ENCODE measurements around the gene CKS1B. TPM values are rescaled to one million over a fixed set of nuclear protein-coding genes. Genes with fewer than 3 reads are reported as not detected.
A peak's percentile ranks its signal among the peaks of the same experiment; 100 is the strongest.

CKS1B gene
- total RNA-seq, 2 donors from 2014 or later: 9.3 to 9.4 TPM

DNA sequence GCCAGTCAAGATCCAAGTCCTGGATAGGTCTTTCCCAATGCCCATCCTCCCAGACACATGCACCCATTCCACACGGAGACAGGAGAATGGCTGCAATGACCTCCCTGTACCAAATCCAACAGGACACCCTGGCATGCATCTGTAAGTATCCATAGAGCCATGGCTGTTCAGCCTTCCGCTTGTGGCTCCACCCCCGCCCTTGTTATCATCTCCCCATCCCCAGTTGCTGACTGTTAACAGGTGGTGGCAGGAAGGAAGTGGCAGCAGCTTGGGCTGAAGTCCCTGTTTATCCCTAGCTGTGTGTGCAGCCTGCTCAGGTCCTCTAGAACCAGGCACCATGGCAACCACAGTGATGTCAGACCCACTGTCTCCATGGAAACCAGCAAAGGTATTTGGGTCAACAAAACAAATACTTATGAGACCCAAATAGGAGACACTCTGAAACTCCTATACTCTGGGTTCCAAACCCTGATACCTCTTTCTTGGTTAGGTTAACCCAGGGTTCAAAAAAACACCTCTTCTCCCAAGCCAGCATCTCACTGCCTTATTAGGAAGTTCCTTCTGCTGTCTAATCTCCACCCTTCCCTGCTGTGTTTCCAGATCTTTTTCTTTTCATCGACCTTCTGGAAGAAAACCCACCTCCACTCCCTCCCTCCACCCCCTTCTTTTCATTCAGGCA, 19.3 kb upstream of the CKS1B start:
- peaks cover 63% of the 10 kb centered on the region for H3K4me1 Mint-ChIP-seq
- DNase-seq (peak; percentile 79 to 92 (median 88)), ATAC-seq (peak; percentile 82)
- peak overlapping the region; percentile 99 for H3K4me3 Mint-ChIP-seq
- H3K36me3 Mint-ChIP-seq (ENCODE audit: low read depth): peaks cover 12% of the 10 kb centered on the region
- peak overlapping the region; percentile 100 for H3K27ac Mint-ChIP-seq
- H3K27me3 Mint-ChIP-seq: no peaks in the 10 kb centered on the region
- H3K9me3 ChIP-seq (ENCODE audit: control insufficient read depth, low read length, poor library complexity, severe bottlenecking): no peaks in the 10 kb centered on the region

DNA sequence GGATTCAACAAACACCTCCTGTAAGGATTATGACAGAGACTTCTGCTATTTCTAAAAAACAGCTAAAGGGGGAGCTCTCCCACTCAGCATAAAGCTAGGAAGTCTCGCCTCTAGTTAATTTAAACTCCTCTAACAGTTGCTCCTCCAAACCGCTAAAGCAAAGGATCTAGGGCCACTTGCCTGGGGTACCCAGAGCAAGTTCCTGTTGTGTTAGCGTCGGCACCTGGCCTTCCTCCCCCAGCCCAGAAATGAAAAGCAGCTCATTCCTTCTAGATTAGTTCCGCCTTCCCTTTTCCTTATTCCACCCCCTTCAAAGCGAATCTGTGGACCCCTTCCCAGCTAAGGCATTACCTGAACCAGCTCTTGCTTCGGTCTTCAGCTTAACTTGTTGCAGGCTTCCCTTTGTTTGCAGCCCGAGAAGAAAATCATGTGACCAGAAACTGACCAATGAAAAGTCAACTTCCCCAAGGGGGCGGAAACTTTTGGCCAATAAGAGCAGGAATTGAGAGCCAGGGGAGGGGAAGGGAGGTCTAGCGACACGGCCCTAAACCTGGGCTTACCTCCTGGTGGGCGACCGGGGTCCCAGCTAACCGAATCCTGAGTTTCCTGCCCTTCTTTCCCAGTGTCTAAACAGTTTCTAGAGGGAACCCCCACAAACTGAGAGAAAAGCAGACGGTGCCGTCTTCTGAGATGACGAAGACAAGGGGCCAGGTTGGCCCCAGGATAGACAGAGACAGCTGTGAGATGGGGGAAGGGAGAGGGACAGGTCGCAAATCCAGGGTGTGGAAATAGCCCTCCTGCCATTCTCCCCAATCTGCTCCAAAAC, 18.6 kb upstream of the CKS1B start, which contains the start of gene PBXIP1:
TSS of gene PBXIP1 (minus strand) at position 382 of the 826 bp plus-strand sequence. CDS start 2,378 bp downstream, outside the sequence.
- H3K4me1 Mint-ChIP-seq: peaks cover 62% of the 10 kb centered on the region
- ATAC-seq: peak; percentile 44
- no peaks in the 10 kb centered on the region for H3K9me3 ChIP-seq (ENCODE audit: control insufficient read depth, low read length, poor library complexity, severe bottlenecking)
- H3K27ac Mint-ChIP-seq: peak within 1 kb of the TSS; percentile 100
- peaks cover 10% of the 10 kb centered on the region for H3K36me3 Mint-ChIP-seq (ENCODE audit: low read depth)
- no peaks in the 10 kb centered on the region for H3K27me3 Mint-ChIP-seq
- peak within 1 kb of the TSS; percentile 99 for H3K4me3 Mint-ChIP-seq
- peak; percentile 55 to 77 (median 71) for DNase-seq

DNA sequence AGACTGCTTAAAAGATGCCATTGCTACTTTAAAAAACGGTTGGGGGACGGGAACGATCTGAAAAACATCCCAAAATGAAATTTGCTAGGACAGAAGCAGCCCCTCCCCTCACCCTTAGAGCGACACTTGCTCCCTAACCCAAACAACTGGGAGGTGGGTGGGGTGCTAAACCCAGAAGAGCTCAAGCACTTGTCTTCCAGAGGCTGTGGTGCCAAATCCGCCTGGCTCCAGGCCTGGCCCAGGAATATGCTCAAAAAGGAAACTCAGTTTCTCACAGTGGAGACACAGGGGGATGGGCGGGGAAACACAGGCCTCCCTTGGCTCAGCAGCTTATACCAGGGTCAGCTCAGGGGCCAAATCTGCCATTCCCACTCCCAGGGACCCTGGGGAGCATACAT, 17.9 kb upstream of the CKS1B start:
- Mint-ChIP-seq H3K27ac (peak overlapping the region; percentile 100), H3K27me3 (no peaks in the 10 kb centered on the region), H3K36me3 (ENCODE audit: low read depth) (peaks cover 10% of the 10 kb centered on the region), H3K4me1 (peaks cover 63% of the 10 kb centered on the region), H3K4me3 (peak overlapping the region; percentile 99)
- H3K9me3 ChIP-seq (ENCODE audit: control insufficient read depth, low read length, poor library complexity, severe bottlenecking): no peaks in the 10 kb centered on the region
- ATAC-seq (no peak), DNase-seq (no peak)

DNA sequence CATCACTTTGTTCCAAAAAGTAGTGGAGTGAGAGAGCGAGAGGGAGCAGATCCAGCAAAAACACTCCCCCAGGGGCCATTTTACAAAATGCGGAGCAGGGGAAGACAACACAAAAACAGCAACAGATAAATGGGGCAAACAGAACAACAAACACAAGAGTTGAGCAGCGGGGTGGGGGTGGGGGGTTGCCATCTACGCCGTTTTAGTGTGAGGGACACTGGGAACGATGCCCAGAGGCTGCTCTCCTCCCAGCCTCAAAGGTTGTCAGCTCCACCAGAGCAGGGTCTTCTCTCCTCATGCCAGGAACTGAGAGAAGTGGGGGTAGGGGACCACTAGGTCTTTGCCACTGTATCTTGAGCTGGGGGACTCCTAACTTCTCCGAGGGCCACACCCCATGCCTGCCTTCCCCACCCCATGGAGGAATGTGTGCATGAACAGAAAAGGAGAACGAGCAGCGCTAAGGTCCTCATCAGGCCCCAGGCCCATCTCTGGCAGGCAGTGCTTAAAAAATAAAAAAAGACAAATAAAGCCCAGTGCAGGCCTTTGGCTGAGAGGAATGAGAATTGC, 17.3 kb upstream of the CKS1B start:
- H3K27me3 Mint-ChIP-seq: no peaks in the 10 kb centered on the region
- DNase-seq (no peak), ATAC-seq (no peak)
- H3K4me3 Mint-ChIP-seq: peak overlapping the region; percentile 99
- no peaks in the 10 kb centered on the region for H3K9me3 ChIP-seq (ENCODE audit: control insufficient read depth, low read length, poor library complexity, severe bottlenecking)
- peak overlapping the region; percentile 100 for H3K27ac Mint-ChIP-seq
- H3K4me1 Mint-ChIP-seq: peaks cover 57% of the 10 kb centered on the region
- H3K36me3 Mint-ChIP-seq (ENCODE audit: low read depth): peaks cover 10% of the 10 kb centered on the region

DNA sequence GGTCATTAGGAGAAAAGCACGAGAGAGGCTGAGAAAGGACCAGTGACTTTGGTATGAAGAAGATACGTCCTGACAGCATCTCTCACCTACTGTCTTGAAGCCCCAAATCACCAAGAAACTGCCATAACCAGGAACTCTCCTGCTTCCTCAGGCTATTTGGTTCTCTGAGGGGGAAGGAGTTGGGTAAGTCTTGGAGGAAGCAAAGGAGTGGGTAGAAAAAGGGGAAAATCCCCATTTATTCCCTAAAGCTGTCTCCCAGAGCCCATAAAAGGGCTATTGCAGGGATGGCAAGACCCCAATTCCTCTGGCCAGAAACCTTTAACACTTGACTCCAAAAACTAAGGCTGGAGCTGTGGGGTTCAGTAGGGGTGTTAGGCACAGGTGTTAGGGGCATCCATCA, 16.4 kb upstream of the CKS1B start:
- DNase-seq (no peak), ATAC-seq (no peak)
- H3K4me1 Mint-ChIP-seq: peaks cover 55% of the 10 kb centered on the region
- H3K27me3 Mint-ChIP-seq: no peaks in the 10 kb centered on the region
- H3K36me3 Mint-ChIP-seq (ENCODE audit: low read depth): peaks cover 5% of the 10 kb centered on the region
- H3K9me3 ChIP-seq (ENCODE audit: control insufficient read depth, low read length, poor library complexity, severe bottlenecking): no peaks in the 10 kb centered on the region
- no peak overlapping the region for H3K4me3 Mint-ChIP-seq
- H3K27ac Mint-ChIP-seq: peak overlapping the region; percentile 100

DNA sequence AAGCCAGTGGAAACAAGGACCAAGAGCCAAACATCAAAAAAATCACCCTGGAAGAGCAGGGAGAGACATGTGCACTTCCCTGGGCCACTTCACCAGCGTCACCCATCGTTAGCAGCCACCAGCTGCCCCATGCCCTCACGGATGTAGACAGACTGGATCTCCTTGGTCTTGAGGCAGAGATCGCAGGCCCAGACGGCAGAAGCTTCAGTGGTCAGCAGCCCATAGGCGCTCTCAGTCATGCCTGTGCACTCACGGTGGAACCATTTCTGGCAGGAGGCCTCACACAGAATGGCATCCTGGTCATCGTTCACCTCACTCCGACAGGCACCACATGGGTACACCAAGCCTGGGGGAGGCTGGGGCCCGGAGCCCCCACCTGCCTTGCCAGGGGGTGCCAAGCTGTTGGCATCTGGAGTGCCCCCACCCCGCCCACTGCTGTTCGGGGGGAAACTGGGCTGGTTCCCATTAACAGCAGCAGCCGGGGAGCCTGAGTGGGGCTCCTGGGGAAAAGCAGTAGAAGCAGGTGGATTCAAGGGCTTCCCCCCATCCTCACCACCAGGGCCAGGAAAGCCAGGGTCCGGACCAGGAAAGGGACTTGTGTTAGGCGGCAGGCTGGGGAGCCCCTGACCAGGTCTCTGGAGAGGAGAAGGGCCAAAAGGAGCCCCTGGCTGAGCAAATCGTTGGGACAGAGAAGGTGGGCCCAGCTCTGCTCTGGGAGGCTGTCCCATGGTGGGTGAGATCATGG, 15.6 kb upstream of the CKS1B start:
- Mint-ChIP-seq H3K36me3 (ENCODE audit: low read depth) (peaks cover 4% of the 10 kb centered on the region), H3K4me1 (peaks cover 51% of the 10 kb centered on the region), H3K4me3 (peak overlapping the region; percentile 49), H3K27ac (peak overlapping the region; percentile 100), H3K27me3 (no peaks in the 10 kb centered on the region)
- ATAC-seq (no peak), DNase-seq (no peak)
- no peaks in the 10 kb centered on the region for H3K9me3 ChIP-seq (ENCODE audit: control insufficient read depth, low read length, poor library complexity, severe bottlenecking)

DNA sequence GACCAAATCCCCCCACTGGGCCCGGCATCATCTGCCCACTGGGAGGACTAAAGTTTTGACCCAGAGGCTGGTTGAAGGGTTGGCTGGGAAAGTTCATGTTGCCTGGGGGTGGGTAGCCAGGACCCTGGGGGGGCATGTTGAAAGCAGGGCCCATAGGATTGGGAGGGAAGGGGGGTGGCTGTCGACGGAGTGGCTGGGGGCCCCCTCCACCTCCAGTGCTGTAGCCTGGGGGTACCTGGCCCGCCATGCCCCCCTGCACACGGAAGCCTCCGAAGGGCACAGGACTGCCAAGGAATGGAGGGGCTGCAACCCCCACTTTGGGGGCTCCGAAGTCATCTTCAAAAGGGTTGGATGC, 15.1 kb upstream of the CKS1B start:
- peaks cover 48% of the 10 kb centered on the region for H3K4me1 Mint-ChIP-seq
- ATAC-seq (no peak), DNase-seq (no peak)
- peak overlapping the region; percentile 92 for H3K27ac Mint-ChIP-seq
- H3K36me3 Mint-ChIP-seq (ENCODE audit: low read depth): peaks cover 5% of the 10 kb centered on the region
- H3K27me3 Mint-ChIP-seq: no peaks in the 10 kb centered on the region
- H3K4me3 Mint-ChIP-seq: peak overlapping the region; percentile 49
- no peaks in the 10 kb centered on the region for H3K9me3 ChIP-seq (ENCODE audit: control insufficient read depth, low read length, poor library complexity, severe bottlenecking)

DNA sequence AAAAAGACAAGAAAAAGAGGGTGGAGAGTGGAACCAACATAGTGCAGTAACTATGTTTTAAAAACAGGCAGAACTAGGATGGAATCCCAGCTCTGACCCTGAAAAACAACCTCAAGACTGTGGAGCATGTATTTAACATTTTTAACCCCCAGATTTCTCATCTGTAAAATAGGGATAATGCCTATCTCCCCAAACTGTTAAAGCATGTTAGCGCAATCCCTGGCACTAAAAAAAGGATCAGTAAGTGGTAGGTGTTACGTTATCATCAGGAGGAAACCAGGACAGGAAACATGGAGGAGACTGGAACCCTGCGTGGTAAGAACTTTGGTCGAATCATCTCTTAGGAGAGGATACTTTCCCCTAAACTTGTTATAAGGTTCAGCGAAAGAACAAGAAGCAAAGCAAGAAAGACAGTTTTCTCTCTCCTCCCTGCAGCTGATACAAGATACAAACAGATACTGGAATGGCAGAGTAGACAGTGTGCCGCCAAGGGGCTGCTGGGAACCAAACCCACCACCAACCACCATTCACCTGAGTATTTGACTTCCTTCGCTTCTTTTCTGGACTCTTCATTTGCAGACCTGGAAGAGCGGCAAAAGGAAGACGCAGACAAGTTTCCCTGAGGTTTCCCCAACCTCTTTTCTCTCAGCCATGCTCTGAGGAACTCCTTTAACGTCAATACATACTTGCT, 13.9 kb upstream of the CKS1B start:
- peak overlapping the region; percentile 95 for H3K4me3 Mint-ChIP-seq
- peaks cover 5% of the 10 kb centered on the region for H3K36me3 Mint-ChIP-seq (ENCODE audit: low read depth)
- peaks cover 38% of the 10 kb centered on the region for H3K4me1 Mint-ChIP-seq

DNA sequence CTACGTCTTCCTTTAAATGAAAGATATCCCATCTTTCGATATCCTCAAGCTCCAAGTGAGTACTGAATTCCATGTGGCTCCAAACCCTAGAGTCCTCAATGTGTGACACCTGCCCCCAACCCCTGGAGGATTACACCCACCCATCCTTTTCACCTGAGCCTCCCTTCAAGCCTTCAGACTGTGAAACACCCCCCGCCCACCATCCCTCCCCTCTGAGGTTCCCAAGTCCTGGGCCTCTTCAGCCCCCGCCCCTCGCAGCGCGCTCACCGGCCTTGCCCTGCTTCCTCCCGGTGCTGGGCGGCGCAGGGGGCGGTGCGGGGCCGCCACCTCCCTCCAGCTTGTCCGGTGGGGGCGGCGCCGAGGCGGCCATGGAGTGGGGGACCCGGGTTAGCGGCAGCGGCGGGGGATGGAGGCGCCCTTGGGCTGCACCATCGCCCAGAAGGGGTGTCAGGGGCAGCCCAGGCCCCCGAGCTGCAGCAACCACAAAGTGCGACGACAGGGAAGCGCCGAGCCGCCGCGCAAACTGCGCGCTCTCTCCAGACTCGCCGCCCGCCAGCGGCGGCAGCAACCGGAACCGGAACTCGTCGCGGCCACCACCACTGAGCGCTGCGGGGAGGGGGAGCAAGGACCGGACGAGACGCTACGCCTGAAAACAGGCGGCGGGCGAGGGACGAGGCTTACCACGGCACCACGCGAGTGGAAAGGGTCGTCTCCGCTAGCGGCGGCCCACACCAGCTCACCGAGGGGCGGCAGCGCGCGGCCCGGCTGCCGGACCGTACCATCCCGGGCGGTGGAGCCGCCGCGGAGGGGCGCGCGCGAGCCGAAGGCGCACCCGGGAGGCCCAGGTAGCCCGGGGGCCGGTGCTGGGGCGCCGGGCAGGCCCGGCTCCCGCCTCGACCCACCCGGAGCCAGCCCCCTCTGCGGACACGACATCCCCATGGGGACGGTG, 13.0 kb upstream of the CKS1B start, which contains the start of gene PYGO2:
TSS of gene PYGO2 (minus strand) at position 576 of the 949 bp plus-strand sequence. CDS start at position 370, 206 bp downstream.
- Mint-ChIP-seq H3K27ac (peak within 1 kb of the TSS; percentile 92), H3K4me3 (peak within 1 kb of the TSS; percentile 95), H3K4me1 (peaks cover 29% of the 10 kb centered on the region), H3K36me3 (ENCODE audit: low read depth) (peaks cover 3% of the 10 kb centered on the region), H3K27me3 (no peaks in the 10 kb centered on the region)
- ATAC-seq (peak; percentile 80), DNase-seq (peak; percentile 71 to 81 (median 79))
- H3K9me3 ChIP-seq (ENCODE audit: control insufficient read depth, low read length, poor library complexity, severe bottlenecking): no peaks in the 10 kb centered on the region

More for the DNA sequence above, 13.9 kb upstream of the CKS1B start:
- Mint-ChIP-seq H3K27me3 (no peaks in the 10 kb centered on the region), H3K27ac (peak overlapping the region; percentile 92)
- H3K9me3 ChIP-seq (ENCODE audit: control insufficient read depth, low read length, poor library complexity, severe bottlenecking): no peaks in the 10 kb centered on the region
- no peak for DNase-seq
- no peak for ATAC-seq

DNA sequence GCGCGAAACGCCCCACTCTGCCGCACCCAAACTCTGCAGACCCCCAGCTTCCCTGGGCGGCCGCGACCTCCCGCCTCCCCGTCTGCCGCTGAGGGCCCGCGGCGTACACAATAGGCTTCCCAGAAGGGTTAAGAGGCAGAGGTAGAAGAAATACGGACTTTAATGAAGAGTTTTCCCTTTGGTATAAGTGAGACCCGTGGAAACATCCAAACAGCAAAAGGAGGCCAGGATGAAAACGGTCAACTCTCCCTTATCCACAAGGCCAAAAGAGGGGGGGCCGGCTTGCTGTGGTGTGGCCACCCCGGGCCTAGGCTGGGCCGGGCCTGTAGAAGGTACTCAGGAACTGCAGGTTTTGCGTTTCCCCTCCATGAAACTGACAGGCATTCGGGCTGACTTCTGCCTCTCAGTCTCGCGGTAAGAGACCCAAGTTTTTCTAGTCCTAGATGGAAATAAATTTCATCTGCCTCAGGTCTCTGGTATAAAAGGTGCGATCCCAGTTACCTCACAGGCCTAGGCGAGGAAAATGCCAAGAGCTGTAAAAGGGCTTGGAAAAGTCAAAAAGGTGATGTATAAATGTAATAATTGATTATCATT, 12.2 kb upstream of the CKS1B start:
- peaks cover 30% of the 10 kb centered on the region for H3K4me1 Mint-ChIP-seq
- H3K9me3 ChIP-seq (ENCODE audit: control insufficient read depth, low read length, poor library complexity, severe bottlenecking): no peaks in the 10 kb centered on the region
- ATAC-seq (peak; percentile 20), DNase-seq (no peak)
- peak overlapping the region; percentile 85 for H3K4me3 Mint-ChIP-seq
- no peaks in the 10 kb centered on the region for H3K27me3 Mint-ChIP-seq
- peak overlapping the region; percentile 92 for H3K27ac Mint-ChIP-seq
- H3K36me3 Mint-ChIP-seq (ENCODE audit: low read depth): peaks cover 3% of the 10 kb centered on the region

DNA sequence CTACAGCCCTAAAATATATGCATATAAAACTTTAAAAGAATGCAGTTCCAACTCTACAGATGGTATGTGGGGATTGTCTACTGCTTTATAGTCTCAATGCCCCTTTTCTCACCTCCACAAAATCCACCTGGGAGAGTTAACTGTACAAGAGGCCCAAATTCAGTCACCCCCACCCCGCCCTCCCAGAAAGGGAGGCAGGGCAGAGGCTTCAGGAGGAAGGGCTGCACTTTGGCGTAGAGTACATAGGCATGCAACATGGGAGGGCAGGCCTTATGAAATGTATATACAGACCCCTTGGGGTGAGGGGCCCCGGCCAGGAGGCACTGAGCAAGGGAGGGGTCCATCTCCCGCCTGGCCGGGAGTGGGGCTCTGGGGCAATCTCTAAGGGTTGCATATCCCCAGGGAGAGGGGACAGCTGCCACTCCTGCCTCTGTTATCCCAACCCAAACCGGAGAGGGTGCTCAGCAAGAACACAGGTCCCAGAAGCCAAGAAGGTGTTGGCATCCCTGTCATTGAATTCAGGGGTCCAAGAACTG, 11.6 kb upstream of the CKS1B start:
- DNase-seq: no peak
- Mint-ChIP-seq H3K36me3 (ENCODE audit: low read depth) (peaks cover 3% of the 10 kb centered on the region), H3K27ac (peak overlapping the region; percentile 92), H3K4me3 (peak overlapping the region; percentile 85), H3K27me3 (no peaks in the 10 kb centered on the region), H3K4me1 (peaks cover 31% of the 10 kb centered on the region)
- no peak for ATAC-seq
- H3K9me3 ChIP-seq (ENCODE audit: control insufficient read depth, low read length, poor library complexity, severe bottlenecking): no peaks in the 10 kb centered on the region
